NB4 (cell line): ENCODE data around the gene GNB2.
"Not testable (repeated sequence)": the region's sequence is repeated elsewhere in the genome, so short reads cannot be mapped to it uniquely, and the experiment has no call there.

ENCODE experiments used
- DNase-seq: peaks from one replicate; pipeline ENCODE4 v3.0.0; 2010; ENCODE audit warnings: low read depth
- H3K4me3 ChIP-seq: one replicate; pipeline ENCODE4 v1.5.1; 2011; ENCODE audit warnings: mild to moderate bottlenecking, low read depth, low read length, moderate library complexity
- MYC ChIP-seq: IDR thresholded peaks from 2 replicates; pipeline ENCODE4 v1.6.1; 2011; ENCODE audit warnings: low read depth, low read length
- POLR2A ChIP-seq: IDR thresholded peaks from 2 replicates; pipeline ENCODE4 v1.6.1; 2011; ENCODE audit warnings: mild to moderate bottlenecking; ENCODE audit not compliant: insufficient read length; ENCODE audit errors: extremely low read depth
- TF ChIP-seq, protein P1 (sequence below): IDR thresholded peaks from 2 replicates; pipeline ENCODE4 v1.6.1; 2011; ENCODE audit warnings: low read depth, low read length
- TF ChIP-seq, protein P2 (sequence below): IDR thresholded peaks from one replicate; pipeline ENCODE4 v1.5.1; 2012; ENCODE audit warnings: low read depth, low read length

Gene GNB2

DNA sequence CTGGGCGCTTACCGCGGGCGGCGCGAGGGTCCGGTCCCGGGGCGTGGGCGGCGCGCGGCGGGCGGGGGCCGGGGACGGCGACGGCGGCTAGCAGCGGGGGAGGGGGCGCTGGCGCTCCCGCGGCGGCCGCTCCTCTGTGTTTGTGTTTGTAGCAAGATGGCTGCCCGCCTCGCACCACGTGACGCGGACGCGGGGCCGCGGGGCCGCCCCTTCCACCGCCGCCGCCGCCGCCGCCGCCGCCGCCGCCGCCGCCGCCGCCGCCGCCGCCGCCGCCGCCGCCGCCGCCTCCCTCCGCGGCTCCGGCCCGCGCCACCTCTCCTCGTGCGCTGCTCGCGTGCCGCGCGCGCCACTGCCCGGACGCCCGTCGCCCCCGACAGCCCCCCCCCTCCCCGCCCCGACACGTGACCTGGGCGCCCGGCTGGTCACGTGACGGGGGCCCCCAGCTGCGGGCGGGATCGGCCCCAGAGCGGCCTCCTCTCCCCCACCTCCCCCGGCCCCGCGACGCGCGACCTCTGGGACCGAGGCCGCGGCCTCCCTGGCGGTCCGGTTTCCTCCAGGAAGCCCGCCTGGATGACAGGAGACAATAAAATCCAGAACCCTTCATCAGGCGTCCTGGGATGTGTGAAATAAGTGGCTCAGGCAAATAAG is 20.7 kb downstream of the GNB2 start, which contains the start of gene GIGYF1:
Gene GIGYF1, minus strand, starts transcription at position 153 of the 648 bp plus-strand sequence. CDS start 6,012 bp downstream, outside the sequence.
- H3K4me3 ChIP-seq = peak within 1 kb of the TSS; percentile 66

DNA sequence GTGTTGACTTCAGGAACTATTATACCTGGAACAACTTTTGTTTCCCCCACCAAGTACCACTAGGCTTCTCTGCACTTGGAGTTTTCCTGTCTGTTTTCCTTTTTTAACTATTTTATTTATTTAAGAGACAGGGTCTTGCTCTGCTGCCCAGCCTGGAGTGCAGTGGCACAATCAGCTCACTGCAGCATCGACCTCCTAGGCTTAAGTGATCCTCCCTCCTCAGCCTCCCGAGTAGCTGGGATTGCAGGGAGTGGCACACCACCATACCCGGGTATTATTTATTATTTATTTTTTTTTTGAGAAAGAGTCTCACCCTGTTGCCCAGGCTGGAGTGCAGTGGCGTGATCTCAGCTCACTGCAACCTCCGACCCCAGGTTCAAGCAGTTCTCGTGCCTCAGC is 22.6 kb downstream of the GNB2 start:
- H3K4me3 ChIP-seq = no peak overlapping the region
- no peak for TF ChIP-seq POLR2A
- no peak for DNase-seq

More for the DNA sequence above, 20.7 kb downstream of the GNB2 start, which contains the start of gene GIGYF1:
- TF ChIP-seq, protein P1, sequence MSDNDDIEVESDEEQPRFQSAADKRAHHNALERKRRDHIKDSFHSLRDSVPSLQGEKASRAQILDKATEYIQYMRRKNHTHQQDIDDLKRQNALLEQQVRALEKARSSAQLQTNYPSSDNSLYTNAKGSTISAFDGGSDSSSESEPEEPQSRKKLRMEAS = peak; percentile 79; the same call in 1 of the 2 replicates
- peak; percentile 35; the same call in 1 of the 2 replicates for TF ChIP-seq MYC
- TF ChIP-seq, protein P2, sequence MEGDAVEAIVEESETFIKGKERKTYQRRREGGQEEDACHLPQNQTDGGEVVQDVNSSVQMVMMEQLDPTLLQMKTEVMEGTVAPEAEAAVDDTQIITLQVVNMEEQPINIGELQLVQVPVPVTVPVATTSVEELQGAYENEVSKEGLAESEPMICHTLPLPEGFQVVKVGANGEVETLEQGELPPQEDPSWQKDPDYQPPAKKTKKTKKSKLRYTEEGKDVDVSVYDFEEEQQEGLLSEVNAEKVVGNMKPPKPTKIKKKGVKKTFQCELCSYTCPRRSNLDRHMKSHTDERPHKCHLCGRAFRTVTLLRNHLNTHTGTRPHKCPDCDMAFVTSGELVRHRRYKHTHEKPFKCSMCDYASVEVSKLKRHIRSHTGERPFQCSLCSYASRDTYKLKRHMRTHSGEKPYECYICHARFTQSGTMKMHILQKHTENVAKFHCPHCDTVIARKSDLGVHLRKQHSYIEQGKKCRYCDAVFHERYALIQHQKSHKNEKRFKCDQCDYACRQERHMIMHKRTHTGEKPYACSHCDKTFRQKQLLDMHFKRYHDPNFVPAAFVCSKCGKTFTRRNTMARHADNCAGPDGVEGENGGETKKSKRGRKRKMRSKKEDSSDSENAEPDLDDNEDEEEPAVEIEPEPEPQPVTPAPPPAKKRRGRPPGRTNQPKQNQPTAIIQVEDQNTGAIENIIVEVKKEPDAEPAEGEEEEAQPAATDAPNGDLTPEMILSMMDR = no peak
- DNase-seq = peak; percentile 90

GRCh38 chr7:100699018-100699417 is 25.5 kb downstream of the GNB2 start:
- H3K4me3 ChIP-seq = no peak overlapping the region
- TF ChIP-seq, protein P1 = no peak
- TF ChIP-seq, protein P2 = no peak
- TF ChIP-seq MYC = no peak
- DNase-seq = no peak

- H3K4me3 ChIP-seq, DNase-seq: not testable (repeated sequence)
Observed at GRCh38 chr7:100701089-100701488, 27.5 kb downstream of the GNB2 start.

DNA sequence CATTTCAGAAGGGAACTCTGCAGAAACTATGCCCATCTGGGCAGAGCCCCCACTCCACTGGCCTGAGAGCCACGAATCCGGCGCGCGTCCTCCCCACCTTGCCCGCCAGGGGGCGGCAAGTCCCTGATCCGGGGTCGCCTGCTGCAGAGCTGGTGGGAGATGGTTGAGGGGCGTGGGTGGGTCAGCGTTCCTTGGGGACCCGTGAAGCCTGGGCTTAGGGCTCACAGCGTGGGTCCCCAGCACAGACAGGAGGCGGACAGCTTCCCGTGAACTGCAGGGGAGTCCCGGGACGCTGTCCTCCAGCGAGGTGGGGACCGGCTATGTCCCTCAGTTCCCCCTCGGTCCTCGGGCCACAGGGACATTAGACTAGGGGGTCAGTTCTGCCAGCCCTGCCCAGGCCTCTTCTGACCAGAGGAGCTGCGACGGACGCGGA is 31.8 kb downstream of the GNB2 start:
- peak; percentile 92 for DNase-seq
- peak overlapping the region; percentile 94 for H3K4me3 ChIP-seq
- TF ChIP-seq, protein P1 = peak; percentile 78
- TF ChIP-seq, protein P2 = peak; percentile 94
- TF ChIP-seq POLR2A = no peak
- TF ChIP-seq MYC = peak; percentile 78

DNA sequence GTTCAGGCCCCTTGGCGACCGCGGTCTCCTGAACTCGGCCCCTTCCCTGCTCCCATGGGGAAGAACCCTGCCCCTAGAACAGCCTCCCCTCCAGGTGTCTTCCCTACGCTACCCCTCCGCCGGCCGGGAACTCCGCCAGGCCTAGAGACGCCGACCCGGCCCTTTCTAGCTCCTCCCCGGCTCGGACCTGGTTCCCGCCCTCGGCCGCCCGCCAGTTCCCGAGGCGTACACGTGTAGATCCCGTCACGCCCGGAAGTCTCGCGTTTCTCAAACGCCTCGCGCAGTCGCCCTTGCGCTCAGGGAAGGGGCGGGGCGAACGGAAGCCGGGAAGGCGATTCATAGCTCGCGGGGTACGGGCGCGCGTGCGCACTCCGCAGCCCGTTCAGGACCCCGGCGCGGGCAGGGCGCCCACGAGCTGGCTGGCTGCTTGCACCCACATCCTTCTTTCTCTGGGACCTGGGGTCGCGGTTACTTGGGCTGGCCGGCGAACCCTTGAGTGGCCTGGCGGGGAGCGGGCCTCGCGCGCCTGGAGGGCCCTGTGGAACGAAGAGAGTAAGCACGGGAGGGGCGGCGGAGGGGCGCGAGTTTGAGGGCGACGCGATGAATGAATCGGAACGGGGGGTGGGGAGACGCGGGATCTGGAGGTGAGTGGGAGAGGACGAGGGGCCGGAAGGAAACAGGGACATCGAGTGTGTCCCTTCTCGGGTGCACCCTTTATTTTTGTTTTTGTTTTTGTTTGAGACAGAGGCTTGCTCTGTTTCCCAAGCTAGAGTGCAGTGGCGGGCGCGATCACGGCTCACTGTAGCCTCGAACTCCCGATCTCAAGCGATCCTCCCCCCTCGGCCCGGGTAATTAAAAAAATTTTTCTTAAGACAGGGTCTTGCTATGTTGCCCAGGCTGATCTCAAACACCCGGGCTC is 32.5 kb downstream of the GNB2 start, which contains the start of gene POP7:
Gene POP7, plus strand, starts transcription at position 369 of the 919 bp plus-strand sequence. CDS start 710 bp downstream, outside the sequence.
- TF ChIP-seq, protein P1 = peak; percentile 97
- TF ChIP-seq POLR2A (peak; percentile 99), MYC (peak; percentile 95)
- TF ChIP-seq, protein P2 = no peak
- peak; percentile 100 for DNase-seq
- H3K4me3 ChIP-seq = peak within 1 kb of the TSS; percentile 94
